HTERT RPE-1 (cell line): Measurements from ENCODE around the gene TC2N.
"Not testable (repeated sequence)": the region's sequence is repeated elsewhere in the genome, so short reads cannot be mapped to it uniquely, and the experiment has no call there.

Source experiments
- in situ Hi-C: fragments of 300-500 bp; cut with MboI; formaldehyde crosslinking; loops from 4 replicates; pipeline ENCODE4 v1.14.3; 2020; ENCODE audit warnings: low sequenced_read_pairs

Gene TC2N

GRCh38 chr14:91755570-91756295 is 111.6 kb downstream of the TC2N start:
- in situ Hi-C loops = no loop called here

GRCh38 chr14:91754819-91755218 is 112.5 kb downstream of the TC2N start:
- in situ Hi-C loops = no loop called here

GRCh38 chr14:91754185-91754584 is 113.2 kb downstream of the TC2N start:
- in situ Hi-C loops = no loop called here

- in situ Hi-C loops = no loop called here
These were observed 113.7 kb downstream of the TC2N start for GRCh38 chr14:91753501-91754128.

GRCh38 chr14:91752961-91753360 is 114.4 kb downstream of the TC2N start:
- in situ Hi-C loops = no loop called here

GRCh38 chr14:91751719-91752118 is 115.6 kb downstream of the TC2N start:
- in situ Hi-C loops = no loop called here

- in situ Hi-C loops = no loop called here
These were observed 116.6 kb downstream of the TC2N start for GRCh38 chr14:91750634-91751198.

GRCh38 chr14:91749868-91750267 is 117.5 kb downstream of the TC2N start:
- in situ Hi-C loops = no loop called here

- in situ Hi-C loops = no loop called here
These were observed 119.3 kb downstream of the TC2N start for GRCh38 chr14:91748049-91748448.

- in situ Hi-C loops = no loop called here
These were observed 122.0 kb downstream of the TC2N start for GRCh38 chr14:91745344-91745743.

GRCh38 chr14:91744068-91744480 is 123.3 kb downstream of the TC2N start:
- in situ Hi-C loops = no loop called here

GRCh38 chr14:91743305-91743653 is 124.1 kb downstream of the TC2N start:
- in situ Hi-C loops = no loop called here

- in situ Hi-C loops = no loop called here
These were observed 124.6 kb downstream of the TC2N start for GRCh38 chr14:91742621-91743304.

- in situ Hi-C loops = not testable (repeated sequence)
These were observed 127.5 kb downstream of the TC2N start for GRCh38 chr14:91739867-91740266.

GRCh38 chr14:91737619-91738018 is 129.7 kb downstream of the TC2N start:
- in situ Hi-C loops = no loop called here

- in situ Hi-C loops = no loop called here
These were observed 134.4 kb downstream of the TC2N start for GRCh38 chr14:91732859-91733477.

GRCh38 chr14:91732439-91732838 is 134.9 kb downstream of the TC2N start:
- in situ Hi-C loops = no loop called here

GRCh38 chr14:91731986-91732385 is 135.3 kb downstream of the TC2N start, which contains the start of gene CATSPERB:
Gene CATSPERB (minus strand): TSS chr14:91732086. CDS start chr14:91729479, 2,607 bp downstream.
- in situ Hi-C loops = no loop called here

GRCh38 chr14:91731018-91731417 is 136.3 kb downstream of the TC2N start:
- in situ Hi-C loops = no loop called here

- in situ Hi-C loops = no loop called here
These were observed 137.6 kb downstream of the TC2N start for GRCh38 chr14:91729756-91730155.
